HEK293T (cell line): ENCODE data around the gene B3GALT5.

ENCODE experiments used
- CTCF ChIA-PET: fragments of 350-600 bp; formaldehyde crosslinking; extraction: SDS; loops from one replicate; lab custom pipeline; 2021; ENCODE audit warnings: antibody characterized with exemption, inconsistent platforms; lab: Yijun Ruan, JAX
- POLR2A ChIA-PET: fragments of 350-600 bp; formaldehyde crosslinking; extraction: SDS; loops from one replicate; lab custom pipeline; 2020; ENCODE audit warnings: antibody characterized with exemption, inconsistent platforms; lab: Yijun Ruan, JAX
- DNase-seq: peaks from one replicate; pipeline ENCODE4 v3.0.0; 2012; ENCODE audit warnings: mixed read lengths; ENCODE audit errors: extremely low spot score
- BHLHE40 ChIP-seq: fragments of 450-650 bp; IDR thresholded peaks from 2 replicates; pipeline ENCODE4 v1.6.1; 2016; ENCODE audit warnings: mild to moderate bottlenecking, moderate library complexity, borderline replicate concordance
- CTBP1 ChIP-seq: fragments of 450-650 bp; IDR thresholded peaks from 2 replicates; pipeline ENCODE4 v1.6.1; 2016; ENCODE audit warnings: borderline replicate concordance
- ELF4 ChIP-seq: fragments of 450-650 bp; IDR thresholded peaks from 2 replicates; pipeline ENCODE4 v1.6.1; 2017; ENCODE audit warnings: antibody characterized with exemption
- FOXM1 ChIP-seq: fragments of 450-650 bp; IDR thresholded peaks from 2 replicates; pipeline ENCODE4 v1.6.1; 2017; ENCODE audit warnings: mild to moderate bottlenecking, borderline replicate concordance
- HDGF ChIP-seq: fragments of 450-650 bp; IDR thresholded peaks from 2 replicates; pipeline ENCODE4 v1.6.1; 2017; ENCODE audit warnings: antibody characterized with exemption, borderline replicate concordance
- L3MBTL2 ChIP-seq: fragments of 450-650 bp; conservative IDR thresholded peaks from 2 replicates; pipeline ENCODE4 v1.6.1; 2016; ENCODE audit warnings: mild to moderate bottlenecking
- LEF1 ChIP-seq: fragments of 450-650 bp; IDR thresholded peaks from 2 replicates; pipeline ENCODE4 v1.6.1; 2017; ENCODE audit warnings: mild to moderate bottlenecking, borderline replicate concordance
- NFRKB ChIP-seq: fragments of 450-650 bp; IDR thresholded peaks from 2 replicates; pipeline ENCODE4 v1.6.1; 2016; ENCODE audit warnings: mild to moderate bottlenecking, moderate library complexity
- SP1 ChIP-seq: fragments of 450-650 bp; IDR thresholded peaks from 2 replicates; pipeline ENCODE4 v1.6.1; 2017
- SUZ12 ChIP-seq: fragments of 450-650 bp; IDR thresholded peaks from 2 replicates; pipeline ENCODE4 v1.6.1; 2016; ENCODE audit warnings: mild to moderate bottlenecking
- TARDBP ChIP-seq: fragments of 450-650 bp; IDR thresholded peaks from 2 replicates; pipeline ENCODE4 v1.6.1; 2016
- ZNF384 ChIP-seq: fragments of 450-650 bp; IDR thresholded peaks from 2 replicates; pipeline ENCODE4 v1.6.1; 2016

Gene B3GALT5

DNA sequence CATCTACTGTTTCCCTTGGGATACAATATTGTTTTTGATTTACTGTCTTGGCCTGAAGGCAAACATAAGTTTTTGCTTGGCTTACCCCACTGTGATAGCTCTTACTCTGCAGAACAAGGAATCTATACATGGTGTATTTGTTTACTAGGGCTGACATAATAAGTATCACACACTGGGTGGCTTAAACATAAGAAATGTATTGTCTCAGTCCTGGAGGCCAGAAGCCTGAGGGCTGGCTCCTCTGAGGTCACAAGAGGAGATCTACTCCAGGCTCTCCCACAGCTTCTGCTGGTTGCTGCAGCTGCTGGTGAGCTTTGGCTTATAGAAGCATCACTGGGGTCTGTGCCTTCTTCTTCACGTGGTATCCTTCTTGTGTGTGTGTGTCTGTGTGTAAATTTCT lies 101.6 kb downstream of the B3GALT5 start:
- ChIA-PET POLR2A (no interaction called here), CTCF (interaction anchor here (0.9 to 1.8 kb wide), 2 partner anchors 13 to 196 kb away, joined by 6 to 10 read pairs; no protein-coding TSS in a partner anchor)
- TF ChIP-seq NFRKB (no peak), FOXM1 (no peak), BHLHE40 (no peak)
- DNase-seq, result no peak

DNA sequence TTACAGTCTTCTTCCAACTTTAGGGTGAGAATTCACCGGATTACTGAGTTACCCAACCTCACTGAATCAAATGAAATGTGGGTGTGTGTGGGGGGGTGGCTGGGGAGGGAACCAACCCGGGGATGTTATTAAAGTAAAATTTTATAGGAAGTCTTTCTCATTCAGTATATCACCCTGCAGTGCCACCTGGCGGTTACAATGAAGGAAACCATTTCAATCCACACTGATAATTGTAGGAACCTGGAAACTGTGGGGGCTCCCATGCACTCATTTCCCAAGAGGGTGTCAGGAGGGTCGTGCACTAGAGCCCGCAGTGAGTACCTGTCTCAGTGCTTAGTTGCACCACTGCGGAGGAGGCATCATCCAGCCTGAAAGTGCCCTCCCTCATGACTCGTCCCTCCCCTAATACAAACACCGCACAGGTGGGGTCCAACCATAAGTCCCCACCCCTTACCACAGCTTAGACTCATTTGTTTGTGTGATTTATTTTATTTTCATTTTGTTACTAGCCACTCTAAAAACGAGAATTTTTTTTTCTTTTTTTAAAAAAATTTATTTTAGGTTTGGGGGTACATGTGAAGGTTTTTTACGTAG lies 103.2 kb downstream of the B3GALT5 start:
- peak; percentile 48 for DNase-seq
- TF ChIP-seq ZNF384, result no peak
- TF ChIP-seq ELF4, result no peak
- TF ChIP-seq LEF1, result no peak
- TF ChIP-seq HDGF, result no peak
- TF ChIP-seq FOXM1, result no peak
- TF ChIP-seq BHLHE40, result no peak
- POLR2A ChIA-PET, result no interaction called here
- CTCF ChIA-PET, result no interaction called here

DNA sequence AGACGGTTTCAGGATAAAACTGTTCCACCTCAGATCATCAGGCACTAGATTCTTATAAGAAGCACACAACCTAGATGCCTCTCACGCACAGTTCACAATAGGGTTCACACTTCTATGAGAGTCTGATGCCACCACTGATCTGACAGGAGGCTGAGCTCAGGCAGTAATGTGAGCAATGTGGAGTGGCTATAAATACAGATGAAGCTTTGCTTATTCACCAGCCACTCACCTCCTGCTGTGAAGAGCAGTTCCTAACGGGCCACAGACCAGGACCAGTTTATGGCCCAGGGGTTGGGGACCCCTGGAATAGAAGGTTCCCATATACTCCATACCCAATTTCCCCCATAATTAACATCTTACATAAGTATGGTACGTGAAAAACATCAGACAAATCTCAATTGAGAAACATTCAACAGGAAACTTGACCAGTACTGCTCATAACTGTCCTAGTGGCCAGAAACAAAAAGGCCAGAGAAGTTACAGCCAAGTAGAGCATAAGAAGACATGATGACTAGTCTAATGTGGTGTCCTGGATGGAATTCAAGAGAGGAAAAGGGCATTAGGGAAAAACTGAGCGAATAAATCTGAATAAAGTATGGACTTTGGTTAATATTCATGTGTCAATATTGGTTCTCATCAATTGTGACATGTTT lies 107.5 kb downstream of the B3GALT5 start:
- ChIA-PET POLR2A (no interaction called here), CTCF (no interaction called here)
- DNase-seq, result no peak
- TF ChIP-seq HDGF, result no peak
- TF ChIP-seq FOXM1, result no peak
- no peak for TF ChIP-seq ZNF384
- no peak for TF ChIP-seq TARDBP
- no peak for TF ChIP-seq ELF4
- TF ChIP-seq SP1, result no peak

DNA sequence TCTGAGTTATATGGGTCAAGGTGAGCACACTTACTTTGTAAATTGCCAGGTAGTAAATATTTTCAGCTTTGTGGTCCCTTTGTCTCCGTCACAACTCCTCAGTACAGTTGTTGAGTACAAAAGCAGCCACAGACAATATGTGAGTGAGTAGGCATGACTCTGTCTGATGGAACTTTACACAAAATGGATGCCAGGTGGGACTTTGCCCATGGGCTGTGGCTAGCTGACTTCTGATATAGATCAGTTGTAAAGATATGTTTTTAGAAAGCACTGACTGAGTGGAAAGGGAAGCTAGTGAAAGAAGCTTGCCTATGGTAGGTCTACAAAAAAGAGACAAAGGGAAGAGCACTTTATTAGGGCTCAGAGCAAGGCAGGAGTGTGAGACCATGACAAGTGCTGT lies 109.1 kb downstream of the B3GALT5 start:
- POLR2A ChIA-PET, result no interaction called here
- CTCF ChIA-PET, result interaction anchor here (0.7 kb wide), 1 partner anchor 111 kb away, joined by 3 read pairs; no protein-coding TSS in a partner anchor
- no peak for DNase-seq
- no peak for TF ChIP-seq SP1
- TF ChIP-seq BHLHE40, result no peak
- TF ChIP-seq SUZ12, result no peak
- TF ChIP-seq CTBP1, result no peak
- no peak for TF ChIP-seq L3MBTL2
